Smooth muscle cell (in vitro differentiated cells): ENCODE measurements around the gene SLC9C2. TPM values are rescaled to one million over a fixed set of nuclear protein-coding genes. Genes with fewer than 3 reads are reported as not detected.

Experiments used
- DNase-seq: peaks from one replicate; lab custom pipeline; 2025; ENCODE audit not compliant: unreplicated experiment; lab: John Stamatoyannopoulos, UW
- H2AFZ ChIP-seq: fragments of 200-600 bp; sonication (generic); 2 replicates; pipeline ENCODE4 v1.6.0; 2016; ENCODE audit warnings: antibody characterized with exemption, low read depth, mild to moderate bottlenecking
- H3F3A ChIP-seq: fragments of 200-600 bp; sonication (generic); 2 replicates; pipeline ENCODE4 v1.6.0; 2017; ENCODE audit warnings: antibody characterized with exemption, low read depth
- H3K27ac ChIP-seq: fragments of 200-600 bp; sonication (generic); 2 replicates; pipeline ENCODE4 v1.5.1; 2016; ENCODE audit warnings: low read depth, mild to moderate bottlenecking
- H3K27me3 ChIP-seq: fragments of 200-600 bp; sonication (generic); 2 replicates; pipeline ENCODE4 v1.6.1; 2016; ENCODE audit warnings: low read depth, mild to moderate bottlenecking
- H3K36me3 ChIP-seq: fragments of 200-600 bp; sonication (generic); 2 replicates; pipeline ENCODE4 v1.5.1; 2016; ENCODE audit warnings: low read depth
- H3K4me1 ChIP-seq: fragments of 200-600 bp; sonication (generic); 2 replicates; pipeline ENCODE4 v1.5.1; 2016; ENCODE audit warnings: low read depth
- H3K4me2 ChIP-seq: fragments of 200-600 bp; sonication (generic); 2 replicates; pipeline ENCODE4 v1.6.0; 2016; ENCODE audit warnings: mild to moderate bottlenecking
- H3K4me3 ChIP-seq: fragments of 200-600 bp; sonication (generic); 2 replicates; pipeline ENCODE4 v1.5.1; 2016; ENCODE audit warnings: mild to moderate bottlenecking
- H3K79me2 ChIP-seq: fragments of 200-600 bp; sonication (generic); 2 replicates; pipeline ENCODE4 v1.6.0; 2016; ENCODE audit warnings: low read depth, mild to moderate bottlenecking
- H3K9ac ChIP-seq: fragments of 200-600 bp; sonication (generic); 2 replicates; pipeline ENCODE4 v1.6.0; 2016; ENCODE audit warnings: low read depth
- H3K9me3 ChIP-seq: fragments of 200-600 bp; sonication (generic); replicated peaks from 2 replicates; pipeline ENCODE4 v1.5.1; 2016; ENCODE audit warnings: low read depth
- H4K20me1 ChIP-seq: fragments of 200-600 bp; sonication (generic); 2 replicates; pipeline ENCODE4 v1.6.0; 2016; ENCODE audit warnings: low read depth
- WGBS: methylation state at CpG from one replicate; pipeline ENCODE4 v1.1.7; 2016; ENCODE audit warnings: low lambda C conversion rate; 5-methylcytosine and 5-hydroxymethylcytosine counted together
- polyA plus RNA-seq: library from polyadenylated mRNA; unstranded; fragments of >200 nt; fragmentation: Nextera tagmentation; extraction: Ambion mirVana; gene quantifications from 2 replicates; pipeline ENCODE4 v1.2.1, GENCODE V29; 2016
- total RNA-seq: library from RNA; depleted of rRNA; stranded (reverse); fragments of >200 nt; gene quantifications from 2 replicates; pipeline ENCODE4 v1.2.3, GENCODE V29; 2014
- TF ChIP-seq, protein P1 (sequence below): fragments of 200-600 bp; sonication (generic); IDR thresholded peaks from 2 replicates; pipeline ENCODE4 v1.5.1; 2017; ENCODE audit warnings: borderline replicate concordance, mild to moderate bottlenecking, antibody characterized with exemption; ENCODE audit not compliant: insufficient read depth, poor library complexity, severe bottlenecking

SLC9C2 gene
- total and polyA plus RNA-seq, 2 experiments from 2014 or later = 0.35 TPM; not detected in 1

DNA sequence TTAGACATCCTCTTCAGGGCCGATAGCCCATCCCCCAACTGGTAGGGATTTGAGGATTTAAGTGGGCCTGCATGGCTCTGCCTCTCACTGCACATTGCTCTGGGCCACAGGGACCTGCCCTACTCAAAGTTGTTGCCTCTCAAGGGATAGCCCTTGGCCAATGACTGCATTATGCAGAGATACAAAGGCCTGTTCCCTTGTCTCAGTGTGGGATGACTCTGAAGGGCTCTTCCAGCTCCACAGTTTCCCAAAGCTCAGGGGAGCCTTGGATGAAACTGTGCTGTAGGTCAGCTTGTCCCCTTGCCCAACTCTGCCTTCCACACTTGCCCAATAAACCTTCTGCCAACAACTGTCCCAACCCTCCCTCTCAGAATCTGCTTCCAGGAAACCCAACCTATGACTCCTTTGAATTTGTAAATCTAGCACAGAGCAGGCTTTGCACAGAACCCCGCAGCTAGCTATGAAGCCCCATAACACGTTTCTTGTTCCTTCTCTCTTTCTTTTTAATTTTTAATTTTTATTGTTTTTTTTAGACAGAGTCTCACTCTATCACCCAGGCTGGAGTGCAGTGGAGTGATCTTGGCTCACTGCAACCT, 42.5 kb downstream of the SLC9C2 start:
- no peaks in the 10 kb centered on the region for H3F3A ChIP-seq
- H2AFZ ChIP-seq = no peak overlapping the region
- H3K4me3 ChIP-seq = no peak overlapping the region
- H3K4me1 ChIP-seq = no peaks in the 10 kb centered on the region
- H3K36me3 ChIP-seq = no peaks in the 10 kb centered on the region
- no peak for DNase-seq
- H3K9ac ChIP-seq = no peak overlapping the region
- H3K27ac ChIP-seq = no peak overlapping the region
- H3K27me3 ChIP-seq = no peaks in the 10 kb centered on the region
- TF ChIP-seq, protein P1, sequence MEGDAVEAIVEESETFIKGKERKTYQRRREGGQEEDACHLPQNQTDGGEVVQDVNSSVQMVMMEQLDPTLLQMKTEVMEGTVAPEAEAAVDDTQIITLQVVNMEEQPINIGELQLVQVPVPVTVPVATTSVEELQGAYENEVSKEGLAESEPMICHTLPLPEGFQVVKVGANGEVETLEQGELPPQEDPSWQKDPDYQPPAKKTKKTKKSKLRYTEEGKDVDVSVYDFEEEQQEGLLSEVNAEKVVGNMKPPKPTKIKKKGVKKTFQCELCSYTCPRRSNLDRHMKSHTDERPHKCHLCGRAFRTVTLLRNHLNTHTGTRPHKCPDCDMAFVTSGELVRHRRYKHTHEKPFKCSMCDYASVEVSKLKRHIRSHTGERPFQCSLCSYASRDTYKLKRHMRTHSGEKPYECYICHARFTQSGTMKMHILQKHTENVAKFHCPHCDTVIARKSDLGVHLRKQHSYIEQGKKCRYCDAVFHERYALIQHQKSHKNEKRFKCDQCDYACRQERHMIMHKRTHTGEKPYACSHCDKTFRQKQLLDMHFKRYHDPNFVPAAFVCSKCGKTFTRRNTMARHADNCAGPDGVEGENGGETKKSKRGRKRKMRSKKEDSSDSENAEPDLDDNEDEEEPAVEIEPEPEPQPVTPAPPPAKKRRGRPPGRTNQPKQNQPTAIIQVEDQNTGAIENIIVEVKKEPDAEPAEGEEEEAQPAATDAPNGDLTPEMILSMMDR = no peak
- H3K4me2 ChIP-seq = no peak overlapping the region
- H4K20me1 ChIP-seq = no peaks in the 10 kb centered on the region
- no peaks in the 10 kb centered on the region for H3K79me2 ChIP-seq
- H3K9me3 ChIP-seq = no peaks in the 10 kb centered on the region
- 89% methylated on average over 3 of the region's 3 CpGs for WGBS

DNA sequence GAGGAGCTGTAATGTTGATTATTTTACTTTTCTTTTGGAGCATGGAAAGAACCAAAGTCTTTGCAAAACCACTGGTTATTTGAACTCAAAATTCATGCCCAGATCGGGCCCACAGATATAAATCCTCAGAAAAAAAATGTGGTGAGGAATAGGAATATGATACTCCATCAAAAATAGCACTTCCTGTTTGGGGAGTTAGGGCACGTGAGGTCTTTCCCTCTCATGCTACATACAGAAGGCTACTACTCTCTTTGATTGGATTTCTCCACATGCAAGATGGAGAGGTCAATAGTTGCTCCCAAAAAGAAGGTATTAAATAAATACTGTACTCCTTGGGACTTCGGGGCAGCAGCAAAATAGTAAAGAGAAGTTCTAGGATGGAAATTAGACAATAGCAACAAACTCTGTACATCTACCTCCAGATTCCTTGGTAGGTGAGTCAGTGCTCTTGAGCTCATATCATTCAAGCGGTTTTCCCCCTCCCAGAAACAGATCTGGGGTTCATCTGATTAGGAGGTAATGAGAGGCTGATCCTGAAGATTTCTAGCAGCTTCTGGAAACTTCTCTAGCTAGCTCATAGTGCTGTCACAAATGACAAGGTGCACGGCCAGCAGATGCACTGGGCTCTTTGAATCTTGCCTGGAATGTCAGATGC, 47.1 kb downstream of the SLC9C2 start:
- no peaks in the 10 kb centered on the region for H3K4me1 ChIP-seq
- no peak overlapping the region for H3K4me2 ChIP-seq
- H3K4me3 ChIP-seq = no peak overlapping the region
- H3K27me3 ChIP-seq = no peaks in the 10 kb centered on the region
- no peaks in the 10 kb centered on the region for H3K36me3 ChIP-seq
- no peak overlapping the region for H3K27ac ChIP-seq
- no peak overlapping the region for H2AFZ ChIP-seq
- H3K9me3 ChIP-seq = no peaks in the 10 kb centered on the region
- TF ChIP-seq, protein P1 = no peak
- no peaks in the 10 kb centered on the region for H3K79me2 ChIP-seq
- no peaks in the 10 kb centered on the region for H4K20me1 ChIP-seq
- H3K9ac ChIP-seq = no peak overlapping the region
- DNase-seq = no peak
- WGBS = 89% methylated on average over 5 of the region's 5 CpGs
- no peaks in the 10 kb centered on the region for H3F3A ChIP-seq

DNA sequence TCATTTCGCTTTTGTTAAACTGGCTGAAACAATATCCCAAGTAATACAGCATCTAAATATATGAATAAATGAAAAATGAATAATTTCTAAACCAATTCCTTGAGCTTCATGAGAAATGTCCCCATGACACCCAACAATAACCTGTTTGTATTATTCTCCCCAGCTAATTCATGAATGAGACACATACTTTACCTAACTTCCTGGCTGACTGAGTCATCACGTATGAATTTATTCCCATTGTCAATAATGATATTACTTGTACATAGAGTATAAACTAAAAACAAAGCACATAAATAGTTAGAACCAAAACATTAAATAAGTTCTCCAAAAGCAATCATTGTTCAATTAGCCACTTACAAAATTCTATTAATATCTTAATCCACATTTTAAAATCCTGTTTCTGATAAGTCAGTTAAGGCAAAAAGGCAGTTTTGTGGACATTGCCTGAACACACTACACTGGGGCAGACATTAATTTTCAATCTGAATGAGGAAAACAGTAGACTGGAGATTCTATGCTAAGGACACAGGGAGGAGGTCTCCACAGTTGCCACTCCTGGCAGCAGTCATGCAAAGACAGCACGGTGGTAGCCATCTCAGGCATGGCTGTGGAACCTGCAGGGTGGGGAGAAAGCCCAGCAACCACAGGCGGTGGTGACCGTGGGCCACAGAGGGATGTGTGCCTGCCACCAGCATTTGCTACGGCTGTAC, 48.2 kb downstream of the SLC9C2 start:
- no peak overlapping the region for H3K9ac ChIP-seq
- DNase-seq = no peak
- WGBS = 93% methylated on average over 6 of the region's 6 CpGs
- H3K9me3 ChIP-seq = no peaks in the 10 kb centered on the region
- H3K27ac ChIP-seq = no peak overlapping the region
- H3K27me3 ChIP-seq = no peaks in the 10 kb centered on the region
- H2AFZ ChIP-seq = no peak overlapping the region
- H3K4me3 ChIP-seq = no peak overlapping the region
- TF ChIP-seq, protein P1 = no peak
- H3F3A ChIP-seq = no peaks in the 10 kb centered on the region
- no peaks in the 10 kb centered on the region for H3K79me2 ChIP-seq
- H3K4me2 ChIP-seq = no peak overlapping the region
- no peaks in the 10 kb centered on the region for H4K20me1 ChIP-seq
- no peaks in the 10 kb centered on the region for H3K4me1 ChIP-seq
- no peaks in the 10 kb centered on the region for H3K36me3 ChIP-seq
